ENCODE measurements around the gene ZBTB7B.

GRCh38 chr1:154962156-154962749 lies 40.3 kb upstream of the ZBTB7B start:
- peak in 1 of 4 experiments; percentile 4 for TF ChIP-seq CTCF (IDR thresholded peaks at IDR 0.05)
- TF ChIP-seq POLR2A (IDR thresholded peaks at IDR 0.05), result no peak
- no peak for TF ChIP-seq EP300 (IDR thresholded peaks at IDR 0.05)
- TF ChIP-seq POLR2AphosphoS5 (IDR thresholded peaks at IDR 0.05), result no peak
